SK-N-SH (cell line): Measurements from ENCODE around the gene MRPL18. TPM values are rescaled to one million over a fixed set of nuclear protein-coding genes. Genes with fewer than 3 reads are reported as not detected.

Experiments used
- CTCF ChIA-PET: fragments of 300-600, 350-600 bp; formaldehyde crosslinking; extraction: SDS; loops from one replicate; lab custom pipeline; 2021; lab: Yijun Ruan, JAX
- POLR2A ChIA-PET: fragments of 350-600 bp; sonication (Branson Sonifier 250); formaldehyde crosslinking; extraction: SDS; loops from one replicate; lab custom pipeline; 2020; ENCODE audit warnings: antibody characterized with exemption, inconsistent platforms; lab: Yijun Ruan, JAX
- DNase-seq: peaks from one replicate; pipeline ENCODE4 v3.0.0; 2012
- H2AFZ ChIP-seq: fragments of 200-600 bp; sonication (generic); 2 replicates; pipeline ENCODE4 v1.8.1; 2016; ENCODE audit warnings: antibody characterized with exemption, mild to moderate bottlenecking, low read depth
- H3F3A ChIP-seq: fragments of 200-600 bp; sonication (generic); replicated peaks from 2 replicates; pipeline ENCODE3; 2016; ENCODE audit warnings: antibody characterized with exemption, mild to moderate bottlenecking; ENCODE audit not compliant: insufficient read depth
- H3K27ac ChIP-seq, 2 experiments: fragments of 200-500 bp in 1 of 2; fragments of 200-600 bp in 1 of 2; sonication (Bioruptor generic) in 1 of 2; sonication (generic), shearing (Covaris generic) in 1 of 2; 2 replicates each; pipeline versions ENCODE4 v1.5.1 to v1.6.1; 2014 to 2016; ENCODE audit warnings: low read depth in 2 of 2, inconsistent platforms in 1 of 2, low read length in 1 of 2, mild to moderate bottlenecking in 1 of 2, mixed read lengths in 1 of 2
- H3K27me3 ChIP-seq: fragments of 200-600 bp; sonication (generic), shearing (Covaris generic); 2 replicates; pipeline ENCODE4 v1.6.1; 2016; ENCODE audit warnings: mixed run types; ENCODE audit not compliant: insufficient read depth
- H3K36me3 ChIP-seq, 2 experiments: fragments of 200-500 bp in 1 of 2; fragments of 200-600 bp in 1 of 2; sonication (Bioruptor generic) in 1 of 2; sonication (generic) in 1 of 2; replicated peaks in 1 of 2; 2 replicates each; pipeline versions ENCODE3 to v1.5.1; 2014 to 2016; ENCODE audit warnings: low read length in 1 of 2, mild to moderate bottlenecking in 1 of 2; ENCODE audit not compliant: insufficient read depth in 2 of 2, control insufficient read depth in 1 of 2
- H3K4me1 ChIP-seq, 2 experiments: fragments of 200-500 bp in 1 of 2; fragments of 200-600 bp in 1 of 2; sonication (Bioruptor generic) in 1 of 2; sonication (generic), shearing (Covaris generic) in 1 of 2; 2 replicates each; pipeline versions ENCODE4 v1.5.1 to v1.6.1; 2014 to 2016; ENCODE audit warnings: low read depth in 1 of 2, low read length in 1 of 2, mixed run types in 1 of 2; ENCODE audit not compliant: insufficient read depth in 2 of 2, control insufficient read depth in 1 of 2
- H3K4me2 ChIP-seq: fragments of 200-600 bp; sonication (generic), shearing (Covaris generic); 2 replicates; pipeline ENCODE4 v1.6.1; 2017; ENCODE audit warnings: mixed run types
- H3K4me3 ChIP-seq, 2 experiments: fragments of 200-500 bp in 1 of 2; fragments of 200-600 bp in 1 of 2; sonication (Bioruptor generic) in 1 of 2; sonication (generic), shearing (Covaris generic) in 1 of 2; 2 replicates each; pipeline versions ENCODE4 v1.5.1 to v1.8.1; 2014 to 2016; ENCODE audit warnings: low read depth in 2 of 2, inconsistent platforms in 1 of 2, low read length in 1 of 2, mild to moderate bottlenecking in 1 of 2, mixed read lengths in 1 of 2, moderate library complexity in 1 of 2
- H3K79me2 ChIP-seq: fragments of 200-600 bp; sonication (generic); 2 replicates; pipeline ENCODE4 v1.8.1; 2017; ENCODE audit warnings: mild to moderate bottlenecking; ENCODE audit not compliant: insufficient read depth
- H3K9ac ChIP-seq: fragments of 200-600 bp; sonication (generic); 2 replicates; pipeline ENCODE4 v1.6.1; 2017; ENCODE audit warnings: mixed run types
- H3K9me2 ChIP-seq: fragments of 200-600 bp; sonication (generic); 2 replicates; pipeline ENCODE4 v1.6.1; 2017; ENCODE audit warnings: mixed run types
- H3K9me3 ChIP-seq: fragments of 200-600 bp; sonication (generic); 2 replicates; pipeline ENCODE4 v1.6.1; 2017; ENCODE audit warnings: mixed run types, mild to moderate bottlenecking, moderate library complexity
- H4K20me1 ChIP-seq: fragments of 200-600 bp; sonication (generic); 2 replicates; pipeline ENCODE4 v1.6.1; 2017; ENCODE audit warnings: mild to moderate bottlenecking, mixed run types; ENCODE audit not compliant: insufficient read depth
- CHD2 ChIP-seq: fragments of 150-350 bp; IDR thresholded peaks from 2 replicates; pipeline ENCODE4 v1.6.1; 2018; ENCODE audit warnings: low read length; ENCODE audit not compliant: partially characterized antibody
- EP300 ChIP-seq, 2 experiments: IDR thresholded peaks; 2 replicates each; pipeline versions ENCODE4 v1.4.0 to v1.6.1; 2012; ENCODE audit warnings: borderline replicate concordance in 1 of 2, low read depth in 1 of 2, low read length in 1 of 2
- EZH2phosphoT487 ChIP-seq: fragments of 200-600 bp; sonication (generic); IDR thresholded peaks from 2 replicates; pipeline ENCODE4 v1.6.1; 2017; ENCODE audit warnings: low read depth, mixed run types, mild to moderate bottlenecking, antibody characterized with exemption, moderate library complexity, borderline replicate concordance
- FOXM1 ChIP-seq: IDR thresholded peaks from 2 replicates; pipeline ENCODE4 v1.4.0; 2012; ENCODE audit warnings: low read depth, mild to moderate bottlenecking
- GABPA ChIP-seq: IDR thresholded peaks from 2 replicates; pipeline ENCODE4 v1.4.0; 2012; ENCODE audit warnings: low read depth, mild to moderate bottlenecking
- NFIC ChIP-seq: IDR thresholded peaks from 2 replicates; pipeline ENCODE4 v1.4.0; 2012; ENCODE audit warnings: borderline replicate concordance
- NRF1 ChIP-seq: IDR thresholded peaks from 2 replicates; pipeline ENCODE4 v1.6.1; 2012; ENCODE audit warnings: low read depth, mild to moderate bottlenecking, low read length
- RAD21 ChIP-seq: IDR thresholded peaks from 2 replicates; pipeline ENCODE4 v1.6.1; 2012; ENCODE audit warnings: mild to moderate bottlenecking, low read length
- RCOR1 ChIP-seq: fragments of 150-350 bp; IDR thresholded peaks from 2 replicates; pipeline ENCODE4 v1.6.1; 2017; ENCODE audit warnings: antibody characterized with exemption, low read length
- RFX5 ChIP-seq: IDR thresholded peaks from 2 replicates; pipeline ENCODE4 v1.6.1; 2012; ENCODE audit warnings: mild to moderate bottlenecking, improper control_type of control experiment, low read length
- RXRA ChIP-seq: IDR thresholded peaks from 2 replicates; pipeline ENCODE4 v1.4.0; 2012; ENCODE audit warnings: low read depth, mild to moderate bottlenecking, borderline replicate concordance
- TCF12 ChIP-seq: IDR thresholded peaks from 2 replicates; pipeline ENCODE4 v1.4.0; 2012
- TEAD4 ChIP-seq: IDR thresholded peaks from 2 replicates; pipeline ENCODE4 v1.4.0; 2012; ENCODE audit warnings: mild to moderate bottlenecking, borderline replicate concordance; ENCODE audit not compliant: insufficient read depth
- YY1 ChIP-seq: IDR thresholded peaks from 2 replicates; pipeline ENCODE4 v1.4.0; 2012; ENCODE audit warnings: low read depth, mild to moderate bottlenecking
- WGBS: methylation state at CpG from one replicate; pipeline ENCODE4 v1.1.6; 2017; ENCODE audit warnings: low lambda C conversion rate; 5-methylcytosine and 5-hydroxymethylcytosine counted together
- polyA plus RNA-seq, 3 experiments: library from polyadenylated mRNA; depleted of rRNA; stranded (reverse); fragments of >200 nt; gene quantifications; 2 replicates each; pipeline ENCODE4 v1.2.3, GENCODE V29; 2012
- TF ChIP-seq, protein P1 (sequence below): IDR thresholded peaks from 2 replicates; pipeline ENCODE4 v1.4.0; 2012; ENCODE audit warnings: low read depth
- TF ChIP-seq, protein P2 (sequence below): fragments of 200-600 bp; sonication (generic); IDR thresholded peaks from 2 replicates; pipeline ENCODE4 v1.6.1; 2017; ENCODE audit warnings: antibody characterized with exemption, mild to moderate bottlenecking, moderate library complexity
- TF ChIP-seq, protein P3 (sequence below): fragments of 150-350 bp; IDR thresholded peaks from 2 replicates; pipeline ENCODE4 v1.6.1; 2016; ENCODE audit warnings: mild to moderate bottlenecking, low read depth, low read length
- TF ChIP-seq, protein P4 (sequence below): IDR thresholded peaks from 2 replicates; pipeline ENCODE4 v1.4.0; 2012; ENCODE audit warnings: low read depth, borderline replicate concordance
- TF ChIP-seq, protein P5 (sequence below): fragments of 150-350 bp; IDR thresholded peaks from 2 replicates; pipeline ENCODE4 v1.6.1; 2017; ENCODE audit warnings: antibody characterized with exemption, low read length, low read depth, borderline replicate concordance

The MRPL18 gene
- polyA plus RNA-seq, 1 of the 3 experiments (the other 2 are of a cell fraction), result 84.4 TPM

DNA sequence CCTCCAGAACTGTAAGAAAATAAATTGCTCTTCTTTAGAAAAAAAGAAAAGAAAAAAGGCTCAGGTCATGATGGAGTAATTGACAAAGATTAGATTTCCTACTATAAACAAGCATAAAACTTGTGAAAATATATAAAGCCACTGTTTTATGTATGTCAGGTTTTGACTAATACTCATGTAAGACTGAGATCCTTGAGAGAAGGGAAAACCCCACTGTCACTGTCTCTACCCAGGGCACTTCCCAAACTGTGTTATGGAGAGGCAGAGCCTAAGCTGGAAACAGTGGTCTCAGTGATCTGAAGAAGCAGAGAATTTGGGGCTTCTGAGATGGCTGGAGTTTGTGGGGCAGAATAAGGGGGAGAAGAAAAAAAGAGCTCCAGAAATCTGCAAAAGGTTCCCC is 20.8 kb upstream of the MRPL18 start:
- Histone ChIP-seq H3K9ac (no peak overlapping the region), H3K27ac (no peak overlapping the region), H3K27me3 (no peaks in the 10 kb centered on the region), H3K4me1 (no peaks in the 10 kb centered on the region), H3F3A (no peaks in the 10 kb centered on the region), H3K4me2 (no peak overlapping the region), H3K79me2 (no peaks in the 10 kb centered on the region), H3K9me3 (no peaks in the 10 kb centered on the region), H3K4me3 (no peak overlapping the region), H2AFZ (no peak overlapping the region), H4K20me1 (no peaks in the 10 kb centered on the region), H3K9me2 (no peaks in the 10 kb centered on the region), H3K36me3 (peaks cover 44 to 69% of the 10 kb centered on the region in 2 experiments)
- no peak for DNase-seq
- ChIA-PET CTCF (no interaction called here), POLR2A (interaction anchor here (0.9 kb wide), 1 partner anchor 20 kb away, joined by 3 read pairs; the partner anchor contains the start of gene TCP1)
- TF ChIP-seq TEAD4, result no peak
- no peak for TF ChIP-seq NFIC
- TF ChIP-seq EZH2phosphoT487, result no peak
- TF ChIP-seq RXRA, result no peak
- no peak for TF ChIP-seq RFX5
- TF ChIP-seq RAD21, result no peak
- no peak for TF ChIP-seq TCF12
- no peak for TF ChIP-seq FOXM1
- TF ChIP-seq RCOR1, result no peak
- TF ChIP-seq, protein P1, sequence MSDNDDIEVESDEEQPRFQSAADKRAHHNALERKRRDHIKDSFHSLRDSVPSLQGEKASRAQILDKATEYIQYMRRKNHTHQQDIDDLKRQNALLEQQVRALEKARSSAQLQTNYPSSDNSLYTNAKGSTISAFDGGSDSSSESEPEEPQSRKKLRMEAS, result no peak
- no peak for TF ChIP-seq NRF1
- TF ChIP-seq, protein P2, sequence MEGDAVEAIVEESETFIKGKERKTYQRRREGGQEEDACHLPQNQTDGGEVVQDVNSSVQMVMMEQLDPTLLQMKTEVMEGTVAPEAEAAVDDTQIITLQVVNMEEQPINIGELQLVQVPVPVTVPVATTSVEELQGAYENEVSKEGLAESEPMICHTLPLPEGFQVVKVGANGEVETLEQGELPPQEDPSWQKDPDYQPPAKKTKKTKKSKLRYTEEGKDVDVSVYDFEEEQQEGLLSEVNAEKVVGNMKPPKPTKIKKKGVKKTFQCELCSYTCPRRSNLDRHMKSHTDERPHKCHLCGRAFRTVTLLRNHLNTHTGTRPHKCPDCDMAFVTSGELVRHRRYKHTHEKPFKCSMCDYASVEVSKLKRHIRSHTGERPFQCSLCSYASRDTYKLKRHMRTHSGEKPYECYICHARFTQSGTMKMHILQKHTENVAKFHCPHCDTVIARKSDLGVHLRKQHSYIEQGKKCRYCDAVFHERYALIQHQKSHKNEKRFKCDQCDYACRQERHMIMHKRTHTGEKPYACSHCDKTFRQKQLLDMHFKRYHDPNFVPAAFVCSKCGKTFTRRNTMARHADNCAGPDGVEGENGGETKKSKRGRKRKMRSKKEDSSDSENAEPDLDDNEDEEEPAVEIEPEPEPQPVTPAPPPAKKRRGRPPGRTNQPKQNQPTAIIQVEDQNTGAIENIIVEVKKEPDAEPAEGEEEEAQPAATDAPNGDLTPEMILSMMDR, result no peak
- TF ChIP-seq, protein P3, sequence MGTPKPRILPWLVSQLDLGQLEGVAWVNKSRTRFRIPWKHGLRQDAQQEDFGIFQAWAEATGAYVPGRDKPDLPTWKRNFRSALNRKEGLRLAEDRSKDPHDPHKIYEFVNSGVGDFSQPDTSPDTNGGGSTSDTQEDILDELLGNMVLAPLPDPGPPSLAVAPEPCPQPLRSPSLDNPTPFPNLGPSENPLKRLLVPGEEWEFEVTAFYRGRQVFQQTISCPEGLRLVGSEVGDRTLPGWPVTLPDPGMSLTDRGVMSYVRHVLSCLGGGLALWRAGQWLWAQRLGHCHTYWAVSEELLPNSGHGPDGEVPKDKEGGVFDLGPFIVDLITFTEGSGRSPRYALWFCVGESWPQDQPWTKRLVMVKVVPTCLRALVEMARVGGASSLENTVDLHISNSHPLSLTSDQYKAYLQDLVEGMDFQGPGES, result no peak
- TF ChIP-seq EP300 (IDR thresholded peaks at IDR 0.05; ENCODE audit: borderline replicate concordance in 1 of 2, low read depth in 1 of 2, low read length in 1 of 2), result no peak
- TF ChIP-seq CHD2, result no peak
- no peak for TF ChIP-seq YY1

DNA sequence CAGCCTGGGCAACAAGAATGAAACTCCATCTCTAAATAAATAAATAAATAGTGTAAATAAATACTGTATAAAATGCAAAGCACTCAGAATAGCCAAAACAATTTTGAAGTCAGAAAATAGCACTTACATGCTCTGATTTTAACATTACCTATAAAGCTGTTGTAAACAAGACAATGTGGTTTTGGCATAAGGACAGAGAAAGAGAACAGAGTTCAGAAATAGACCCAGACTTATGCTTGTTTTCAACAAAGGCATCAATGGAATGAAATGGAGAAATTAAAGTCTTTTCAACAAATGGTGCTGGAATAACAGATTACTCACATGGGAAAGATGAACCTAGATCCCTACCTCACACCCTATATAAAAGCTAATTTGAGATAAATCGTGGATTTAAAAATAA is 18.1 kb upstream of the MRPL18 start:
- peaks cover 49 to 50% of the 10 kb centered on the region in 2 experiments for H3K36me3 ChIP-seq
- ChIA-PET POLR2A (interaction anchor here (0.6 kb wide), 1 partner anchor 10 kb away, joined by 3 read pairs; no protein-coding TSS in a partner anchor), CTCF (no interaction called here)
- TF ChIP-seq EP300 (IDR thresholded peaks at IDR 0.05; ENCODE audit: borderline replicate concordance in 1 of 2, low read depth in 1 of 2, low read length in 1 of 2) (no peak), TCF12 (no peak), GABPA (no peak), RXRA (no peak)
- TF ChIP-seq, protein P2, result no peak
- TF ChIP-seq, protein P4, sequence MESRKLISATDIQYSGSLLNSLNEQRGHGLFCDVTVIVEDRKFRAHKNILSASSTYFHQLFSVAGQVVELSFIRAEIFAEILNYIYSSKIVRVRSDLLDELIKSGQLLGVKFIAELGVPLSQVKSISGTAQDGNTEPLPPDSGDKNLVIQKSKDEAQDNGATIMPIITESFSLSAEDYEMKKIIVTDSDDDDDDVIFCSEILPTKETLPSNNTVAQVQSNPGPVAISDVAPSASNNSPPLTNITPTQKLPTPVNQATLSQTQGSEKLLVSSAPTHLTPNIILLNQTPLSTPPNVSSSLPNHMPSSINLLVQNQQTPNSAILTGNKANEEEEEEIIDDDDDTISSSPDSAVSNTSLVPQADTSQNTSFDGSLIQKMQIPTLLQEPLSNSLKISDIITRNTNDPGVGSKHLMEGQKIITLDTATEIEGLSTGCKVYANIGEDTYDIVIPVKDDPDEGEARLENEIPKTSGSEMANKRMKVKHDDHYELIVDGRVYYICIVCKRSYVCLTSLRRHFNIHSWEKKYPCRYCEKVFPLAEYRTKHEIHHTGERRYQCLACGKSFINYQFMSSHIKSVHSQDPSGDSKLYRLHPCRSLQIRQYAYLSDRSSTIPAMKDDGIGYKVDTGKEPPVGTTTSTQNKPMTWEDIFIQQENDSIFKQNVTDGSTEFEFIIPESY, result no peak
- TF ChIP-seq, protein P5, sequence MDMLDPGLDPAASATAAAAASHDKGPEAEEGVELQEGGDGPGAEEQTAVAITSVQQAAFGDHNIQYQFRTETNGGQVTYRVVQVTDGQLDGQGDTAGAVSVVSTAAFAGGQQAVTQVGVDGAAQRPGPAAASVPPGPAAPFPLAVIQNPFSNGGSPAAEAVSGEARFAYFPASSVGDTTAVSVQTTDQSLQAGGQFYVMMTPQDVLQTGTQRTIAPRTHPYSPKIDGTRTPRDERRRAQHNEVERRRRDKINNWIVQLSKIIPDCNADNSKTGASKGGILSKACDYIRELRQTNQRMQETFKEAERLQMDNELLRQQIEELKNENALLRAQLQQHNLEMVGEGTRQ, result no peak
- TF ChIP-seq, protein P1, result no peak

More for the DNA sequence above, 18.1 kb upstream of the MRPL18 start:
- Histone ChIP-seq H3K79me2 (no peaks in the 10 kb centered on the region), H3K4me3 (no peak overlapping the region), H3K9ac (no peak overlapping the region), H3K9me2 (no peaks in the 10 kb centered on the region), H3K9me3 (no peaks in the 10 kb centered on the region), H2AFZ (no peak overlapping the region), H4K20me1 (no peaks in the 10 kb centered on the region), H3K27ac (no peak overlapping the region), H3K4me2 (no peak overlapping the region), H3F3A (peaks cover under 1% of the 10 kb centered on the region), H3K4me1 (no peaks in the 10 kb centered on the region), H3K27me3 (no peaks in the 10 kb centered on the region)
- WGBS, result 0% methylated on average over 1 of the region's 1 CpG
- DNase-seq, result no peak
